Lower lobe of right lung (tissue), 2 donors: Measurements from ENCODE around the gene ANKRD63. TPM values are rescaled to one million over a fixed set of nuclear protein-coding genes. Genes with fewer than 3 reads are reported as not detected.
A peak's percentile ranks its signal among the peaks of the same experiment; 100 is the strongest.

ENCODE experiments used
- ATAC-seq, 2 donors: fragments of 200-7000 bp; cut with Tn5 transposase; one replicate each; pipeline ENCODE4 v1.9.1; 2020 to 2022; ENCODE audit warnings: mild to moderate bottlenecking in 2 of 2, moderate library complexity in 2 of 2
- DNase-seq: peaks from one replicate; pipeline ENCODE4 v3.0.0-alpha.2; 2020
- H3K27ac ChIP-seq: fragments of 200-600 bp; one replicate; pipeline ENCODE4 v1.8.0; 2022
- H3K27me3 ChIP-seq: fragments of 200-600 bp; one replicate; pipeline ENCODE4 v1.8.0; 2022; ENCODE audit warnings: low read depth
- H3K36me3 ChIP-seq: fragments of 200-600 bp; one replicate; pipeline ENCODE4 v1.8.0; 2022; ENCODE audit warnings: mild to moderate bottlenecking
- H3K4me1 ChIP-seq: fragments of 200-600 bp; one replicate; pipeline ENCODE4 v1.8.0; 2022
- H3K4me3 ChIP-seq: fragments of 200-600 bp; one replicate; pipeline ENCODE4 v1.8.0; 2022; ENCODE audit warnings: mild to moderate bottlenecking
- H3K9me3 ChIP-seq: fragments of 200-600 bp; one replicate; pipeline ENCODE4 v1.8.0; 2022
- CTCF ChIP-seq: fragments of 200-600 bp; IDR thresholded peaks from one replicate; pipeline ENCODE4 v1.8.0; 2022; ENCODE audit warnings: antibody characterized with exemption, mild to moderate bottlenecking
- intact Hi-C: fragments of 100-400 bp; cut with DNase I; formaldehyde crosslinking; loops from one replicate; pipeline ENCODE4 v1.11.0; 2022
- total RNA-seq: library from RNA; stranded (reverse); fragmentation: NEBNext Ultra II Directional; extraction: Animal tissue kit (Norgen Biotek cat#: 25700); gene quantifications from one replicate; pipeline ENCODE4 v1.2.1, GENCODE V29; 2021
- donor health status: DM: no; HTN: yes; CAD: no; lungs with severe emphysema.

The ANKRD63 gene
- total RNA-seq, 1 donor from 2014 or later, result not detected

GRCh38 chr15:40283615-40284300 is 894 bp upstream of the ANKRD63 start:
- H3K27me3 ChIP-seq, result peaks cover 56% of the 10 kb centered on the region
- no peak overlapping the region for H3K27ac ChIP-seq
- intact Hi-C loops, result no loop called here
- no peak overlapping the region for H3K4me3 ChIP-seq
- no peaks in the 10 kb centered on the region for H3K9me3 ChIP-seq
- ATAC-seq (no peak), DNase-seq (no peak)
- peaks cover 6% of the 10 kb centered on the region for H3K36me3 ChIP-seq
- H3K4me1 ChIP-seq, result peaks cover 36% of the 10 kb centered on the region
- no peak for TF ChIP-seq CTCF

GRCh38 chr15:40282147-40282868 is 556 bp downstream of the ANKRD63 start:
- no peak overlapping the region for H3K27ac ChIP-seq
- peak; percentile 71 for DNase-seq
- no peaks in the 10 kb centered on the region for H3K36me3 ChIP-seq
- peak; percentile 58 to 64 for ATAC-seq
- H3K4me1 ChIP-seq, result peaks cover 48% of the 10 kb centered on the region
- H3K4me3 ChIP-seq, result peak overlapping the region; percentile 60
- intact Hi-C loops, result no loop called here
- peaks cover 65% of the 10 kb centered on the region for H3K27me3 ChIP-seq
- TF ChIP-seq CTCF, result peak; percentile 43
- H3K9me3 ChIP-seq, result no peaks in the 10 kb centered on the region

GRCh38 chr15:40281801-40282146 is 1.1 kb downstream of the ANKRD63 start:
- H3K9me3 ChIP-seq, result no peaks in the 10 kb centered on the region
- DNase-seq, result no peak
- peak overlapping the region; percentile 60 for H3K4me3 ChIP-seq
- intact Hi-C loops, result no loop called here
- no peak for TF ChIP-seq CTCF
- no peak for ATAC-seq
- peaks cover 48% of the 10 kb centered on the region for H3K4me1 ChIP-seq
- H3K36me3 ChIP-seq, result no peaks in the 10 kb centered on the region
- peaks cover 65% of the 10 kb centered on the region for H3K27me3 ChIP-seq
- H3K27ac ChIP-seq, result no peak overlapping the region

- no peak for DNase-seq
- peaks cover 48% of the 10 kb centered on the region for H3K4me1 ChIP-seq
- no peaks in the 10 kb centered on the region for H3K9me3 ChIP-seq
- no peaks in the 10 kb centered on the region for H3K36me3 ChIP-seq
- no peak for ATAC-seq
- no peak for TF ChIP-seq CTCF
- intact Hi-C loops, result no loop called here
- H3K27ac ChIP-seq, result no peak overlapping the region
- peaks cover 65% of the 10 kb centered on the region for H3K27me3 ChIP-seq
- peak overlapping the region; percentile 60 for H3K4me3 ChIP-seq
These were observed 1.6 kb downstream of the ANKRD63 start for GRCh38 chr15:40281057-40281800.

- Histone ChIP-seq H3K9me3 (no peaks in the 10 kb centered on the region), H3K4me3 (no peak overlapping the region), H3K27me3 (peaks cover 65% of the 10 kb centered on the region), H3K4me1 (peaks cover 42% of the 10 kb centered on the region), H3K36me3 (no peaks in the 10 kb centered on the region), H3K27ac (no peak overlapping the region)
- TF ChIP-seq CTCF, result no peak
- DNase-seq (no peak), ATAC-seq (no peak)
- intact Hi-C loops, result no loop called here
These were observed 2.4 kb downstream of the ANKRD63 start for GRCh38 chr15:40280260-40281056.
